Smooth muscle cell (in vitro differentiated cells): ENCODE measurements around the gene CDC42EP4. TPM values are rescaled to one million over a fixed set of nuclear protein-coding genes. Genes with fewer than 3 reads are reported as not detected.

ENCODE experiments used
- DNase-seq: peaks from one replicate; lab custom pipeline; 2025; ENCODE audit not compliant: unreplicated experiment; lab: John Stamatoyannopoulos, UW
- H2AFZ ChIP-seq: fragments of 200-600 bp; sonication (generic); 2 replicates; pipeline ENCODE4 v1.6.0; 2016; ENCODE audit warnings: antibody characterized with exemption, low read depth, mild to moderate bottlenecking
- H3F3A ChIP-seq: fragments of 200-600 bp; sonication (generic); 2 replicates; pipeline ENCODE4 v1.6.0; 2017; ENCODE audit warnings: antibody characterized with exemption, low read depth
- H3K27ac ChIP-seq: fragments of 200-600 bp; sonication (generic); 2 replicates; pipeline ENCODE4 v1.5.1; 2016; ENCODE audit warnings: low read depth, mild to moderate bottlenecking
- H3K27me3 ChIP-seq: fragments of 200-600 bp; sonication (generic); 2 replicates; pipeline ENCODE4 v1.6.1; 2016; ENCODE audit warnings: low read depth, mild to moderate bottlenecking
- H3K36me3 ChIP-seq: fragments of 200-600 bp; sonication (generic); 2 replicates; pipeline ENCODE4 v1.5.1; 2016; ENCODE audit warnings: low read depth
- H3K4me1 ChIP-seq: fragments of 200-600 bp; sonication (generic); 2 replicates; pipeline ENCODE4 v1.5.1; 2016; ENCODE audit warnings: low read depth
- H3K4me2 ChIP-seq: fragments of 200-600 bp; sonication (generic); 2 replicates; pipeline ENCODE4 v1.6.0; 2016; ENCODE audit warnings: mild to moderate bottlenecking
- H3K4me3 ChIP-seq: fragments of 200-600 bp; sonication (generic); 2 replicates; pipeline ENCODE4 v1.5.1; 2016; ENCODE audit warnings: mild to moderate bottlenecking
- H3K79me2 ChIP-seq: fragments of 200-600 bp; sonication (generic); 2 replicates; pipeline ENCODE4 v1.6.0; 2016; ENCODE audit warnings: low read depth, mild to moderate bottlenecking
- H3K9ac ChIP-seq: fragments of 200-600 bp; sonication (generic); 2 replicates; pipeline ENCODE4 v1.6.0; 2016; ENCODE audit warnings: low read depth
- H3K9me3 ChIP-seq: fragments of 200-600 bp; sonication (generic); replicated peaks from 2 replicates; pipeline ENCODE4 v1.5.1; 2016; ENCODE audit warnings: low read depth
- H4K20me1 ChIP-seq: fragments of 200-600 bp; sonication (generic); 2 replicates; pipeline ENCODE4 v1.6.0; 2016; ENCODE audit warnings: low read depth
- WGBS: methylation state at CpG from one replicate; pipeline ENCODE4 v1.1.7; 2016; ENCODE audit warnings: low lambda C conversion rate; 5-methylcytosine and 5-hydroxymethylcytosine counted together
- polyA plus RNA-seq: library from polyadenylated mRNA; unstranded; fragments of >200 nt; fragmentation: Nextera tagmentation; extraction: Ambion mirVana; gene quantifications from 2 replicates; pipeline ENCODE4 v1.2.1, GENCODE V29; 2016
- total RNA-seq: library from RNA; depleted of rRNA; stranded (reverse); fragments of >200 nt; gene quantifications from 2 replicates; pipeline ENCODE4 v1.2.3, GENCODE V29; 2014
- TF ChIP-seq, protein P1 (sequence below): fragments of 200-600 bp; sonication (generic); IDR thresholded peaks from 2 replicates; pipeline ENCODE4 v1.5.1; 2017; ENCODE audit warnings: borderline replicate concordance, mild to moderate bottlenecking, antibody characterized with exemption; ENCODE audit not compliant: insufficient read depth, poor library complexity, severe bottlenecking

CDC42EP4 gene
- total and polyA plus RNA-seq, 2 experiments from 2014 or later: 15.1 to 21.4 TPM

GRCh38 chr17:73255671-73256181, 56.1 kb downstream of the CDC42EP4 start:
- no peak overlapping the region for H2AFZ ChIP-seq
- H3K9me3 ChIP-seq: no peaks in the 10 kb centered on the region
- WGBS: 10% methylated on average over 8 of the region's 8 CpGs
- H4K20me1 ChIP-seq: no peaks in the 10 kb centered on the region
- TF ChIP-seq, protein P1, sequence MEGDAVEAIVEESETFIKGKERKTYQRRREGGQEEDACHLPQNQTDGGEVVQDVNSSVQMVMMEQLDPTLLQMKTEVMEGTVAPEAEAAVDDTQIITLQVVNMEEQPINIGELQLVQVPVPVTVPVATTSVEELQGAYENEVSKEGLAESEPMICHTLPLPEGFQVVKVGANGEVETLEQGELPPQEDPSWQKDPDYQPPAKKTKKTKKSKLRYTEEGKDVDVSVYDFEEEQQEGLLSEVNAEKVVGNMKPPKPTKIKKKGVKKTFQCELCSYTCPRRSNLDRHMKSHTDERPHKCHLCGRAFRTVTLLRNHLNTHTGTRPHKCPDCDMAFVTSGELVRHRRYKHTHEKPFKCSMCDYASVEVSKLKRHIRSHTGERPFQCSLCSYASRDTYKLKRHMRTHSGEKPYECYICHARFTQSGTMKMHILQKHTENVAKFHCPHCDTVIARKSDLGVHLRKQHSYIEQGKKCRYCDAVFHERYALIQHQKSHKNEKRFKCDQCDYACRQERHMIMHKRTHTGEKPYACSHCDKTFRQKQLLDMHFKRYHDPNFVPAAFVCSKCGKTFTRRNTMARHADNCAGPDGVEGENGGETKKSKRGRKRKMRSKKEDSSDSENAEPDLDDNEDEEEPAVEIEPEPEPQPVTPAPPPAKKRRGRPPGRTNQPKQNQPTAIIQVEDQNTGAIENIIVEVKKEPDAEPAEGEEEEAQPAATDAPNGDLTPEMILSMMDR: peak; percentile 99
- H3K27ac ChIP-seq: no peak overlapping the region
- peaks cover 6% of the 10 kb centered on the region for H3K27me3 ChIP-seq
- H3K4me2 ChIP-seq: no peak overlapping the region
- H3K4me1 ChIP-seq: no peaks in the 10 kb centered on the region
- H3K36me3 ChIP-seq: no peaks in the 10 kb centered on the region
- no peaks in the 10 kb centered on the region for H3F3A ChIP-seq
- H3K79me2 ChIP-seq: no peaks in the 10 kb centered on the region
- H3K4me3 ChIP-seq: no peak overlapping the region
- H3K9ac ChIP-seq: no peak overlapping the region
- peak; percentile 8 for DNase-seq

- Histone ChIP-seq H3K4me1 (no peaks in the 10 kb centered on the region), H3K36me3 (no peaks in the 10 kb centered on the region), H3K4me2 (no peak overlapping the region), H3K27me3 (peaks cover 6% of the 10 kb centered on the region), H3K27ac (no peak overlapping the region), H4K20me1 (no peaks in the 10 kb centered on the region), H3K9me3 (no peaks in the 10 kb centered on the region), H3K79me2 (no peaks in the 10 kb centered on the region), H3K9ac (no peak overlapping the region), H2AFZ (no peak overlapping the region), H3F3A (no peaks in the 10 kb centered on the region), H3K4me3 (no peak overlapping the region)
- WGBS: 93% methylated on average over 8 of the region's 8 CpGs
- no peak for DNase-seq
- TF ChIP-seq, protein P1: no peak
Observed at GRCh38 chr17:73251871-73252270, 59.9 kb downstream of the CDC42EP4 start.

GRCh38 chr17:73250851-73251640, 60.8 kb downstream of the CDC42EP4 start:
- H4K20me1 ChIP-seq: no peaks in the 10 kb centered on the region
- H3K4me1 ChIP-seq: no peaks in the 10 kb centered on the region
- WGBS: 89% methylated on average over 10 of the region's 10 CpGs
- H3K79me2 ChIP-seq: no peaks in the 10 kb centered on the region
- H2AFZ ChIP-seq: no peak overlapping the region
- no peak overlapping the region for H3K27ac ChIP-seq
- no peaks in the 10 kb centered on the region for H3K9me3 ChIP-seq
- H3K4me2 ChIP-seq: no peak overlapping the region
- no peaks in the 10 kb centered on the region for H3K36me3 ChIP-seq
- TF ChIP-seq, protein P1: no peak
- H3F3A ChIP-seq: no peaks in the 10 kb centered on the region
- no peak overlapping the region for H3K4me3 ChIP-seq
- no peak for DNase-seq
- no peak overlapping the region for H3K9ac ChIP-seq
- peaks cover 6% of the 10 kb centered on the region for H3K27me3 ChIP-seq
